Neural progenitor cell (in vitro differentiated cells): Measurements from ENCODE around the gene ACOD1.

Experiments
- CTCF ChIP-seq: fragments of 200-600 bp; sonication (generic); IDR thresholded peaks from 2 replicates; pipeline ENCODE4 v1.5.1; 2017; ENCODE audit warnings: antibody characterized with exemption, mild to moderate bottlenecking
- EZH2 ChIP-seq: fragments of 200-600 bp; sonication (generic); IDR thresholded peaks from 2 replicates; pipeline ENCODE4 v1.6.1; 2017; ENCODE audit warnings: antibody characterized with exemption, mild to moderate bottlenecking, moderate library complexity
- EZH2phosphoT487 ChIP-seq: fragments of 200-600 bp; sonication (generic); IDR thresholded peaks from 2 replicates; pipeline ENCODE4 v1.6.1; 2017; ENCODE audit warnings: antibody characterized with exemption

GRCh38 chr13:76944456-76944855 lies 3.9 kb upstream of the ACOD1 start:
- TF ChIP-seq EZH2: no peak
- TF ChIP-seq CTCF: no peak
- no peak for TF ChIP-seq EZH2phosphoT487
